ENCODE data around the gene RBSN.

- no peak for TF ChIP-seq POLR2AphosphoS5 (IDR thresholded peaks at IDR 0.05; ENCODE audit: borderline replicate concordance, low read depth, low read length)
- TF ChIP-seq EZH2 (IDR thresholded peaks at IDR 0.05): no peak
Observed at GRCh38 chr3:15102836-15103235, 3.9 kb upstream of the RBSN start.

All from SK-N-MC (cell line).